SH-SY5Y (cell line): ENCODE results near the gene PVRIG.

Experiments
- GATA2 ChIP-seq: IDR thresholded peaks from 2 replicates; pipeline ENCODE4 v1.6.1; 2011; ENCODE audit warnings: mild to moderate bottlenecking, low read depth, low read length
- GATA3 ChIP-seq: IDR thresholded peaks from 2 replicates; pipeline ENCODE4 v1.6.1; 2011; ENCODE audit warnings: low read depth, mild to moderate bottlenecking, low read length, moderate library complexity

DNA sequence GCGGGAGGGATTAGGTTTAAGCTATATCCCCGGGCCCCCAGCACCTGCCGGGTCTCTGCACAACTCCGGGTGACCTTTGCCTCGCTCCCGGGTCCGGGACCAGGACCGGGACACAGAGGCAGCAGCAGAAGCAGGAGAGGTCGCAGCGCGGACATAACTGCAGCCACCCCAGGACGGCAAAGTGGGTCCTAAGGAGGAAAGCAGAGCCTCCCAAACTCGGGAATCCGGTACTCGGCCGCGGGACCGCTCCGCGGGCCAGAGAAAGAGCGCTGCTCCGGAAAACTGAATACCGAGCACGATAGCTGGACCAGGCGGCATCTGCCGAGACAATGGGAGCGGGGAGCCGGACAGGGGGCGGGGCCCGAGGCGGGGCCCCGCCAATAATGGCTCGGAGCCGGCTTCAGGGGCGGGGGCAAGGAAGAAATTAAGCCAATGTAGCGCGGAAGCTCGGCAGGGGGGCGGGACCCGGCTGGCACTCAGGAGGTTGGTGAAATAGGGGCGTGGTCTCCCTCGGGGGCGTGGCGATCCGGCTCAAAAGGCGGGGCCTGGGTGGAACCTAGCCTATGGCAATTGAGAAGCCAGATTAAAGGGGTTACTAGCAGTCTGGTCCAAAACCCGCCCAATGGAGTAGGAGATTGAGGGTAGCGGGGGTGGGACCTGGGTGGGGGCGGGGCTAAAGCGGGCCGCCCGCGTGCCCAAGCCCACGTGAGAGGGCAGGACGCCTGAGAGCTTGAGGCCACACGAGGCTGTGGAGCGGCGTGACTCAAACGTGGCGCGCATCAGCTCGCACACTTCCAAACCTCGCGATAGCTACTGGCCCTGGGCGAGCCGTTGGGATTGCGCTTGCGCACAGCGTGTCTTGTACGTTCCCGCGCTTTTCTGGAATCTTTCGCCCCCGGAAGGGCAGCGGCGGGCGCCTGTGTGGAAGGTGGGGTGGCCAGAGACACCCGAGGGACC lies 42.4 kb upstream of the PVRIG start, which contains the start of the genes GPC2 and STAG3:
- TF ChIP-seq GATA2 (no peak), GATA3 (no peak)
